A549 (cell line): Measurements from ENCODE around the gene WDR19. TPM values are rescaled to one million over a fixed set of nuclear protein-coding genes. Genes with fewer than 3 reads are reported as not detected.
"Not testable (repeated sequence)": the region's sequence is repeated elsewhere in the genome, so short reads cannot be mapped to it uniquely, and the experiment has no call there.

Experiments
- ATAC-seq, 2 experiments: fragments of 200-7000 bp in 1 of 2; fragments of >200 bp in 1 of 2; cut with Nextera tagmentation in 1 of 2; cut with Tn5 transposase in 1 of 2; 3 replicates each; pipeline versions ENCODE4 v1.8.0 to v1.9.1; 2018 to 2020; ENCODE audit warnings: mild to moderate bottlenecking in 1 of 2, moderate library complexity in 1 of 2
- CTCF ChIA-PET: fragments of 300-600 bp; sonication (Branson Sonifier 250); formaldehyde crosslinking; extraction: SDS; loops from one replicate; lab custom pipeline; 2021; ENCODE audit warnings: antibody characterized with exemption, inconsistent platforms; lab: Yijun Ruan, JAX
- POLR2A ChIA-PET: fragments of 350-600 bp; formaldehyde crosslinking; extraction: SDS; loops from one replicate; lab custom pipeline; 2021; ENCODE audit warnings: antibody characterized with exemption, inconsistent platforms; lab: Yijun Ruan, JAX
- DNase-seq, 2 experiments: peaks; one replicate each; pipeline versions ENCODE4 v3.0.0 to v3.0.0-alpha.2; 2011 to 2016; ENCODE audit warnings: low read depth in 1 of 2, low spot score in 1 of 2
- FAIRE-seq: peaks from 2 replicates; lab custom pipeline; 2011; peaks lifted over from hg19 to GRCh38; lab: Jason Lieb, UNC
- H3K27ac ChIP-seq, 2 experiments: fragments of >200 bp; sonication (Bioruptor Twin); formaldehyde crosslinking; 3 replicates each; pipeline ENCODE4 v1.5.1; 2016 to 2017
- H3K4me1 ChIP-seq: fragments of >200 bp; sonication (Bioruptor Twin); formaldehyde crosslinking; 3 replicates; pipeline ENCODE4 v1.6.1; 2016
- H3K4me2 ChIP-seq: fragments of >200 bp; sonication (Bioruptor Twin); formaldehyde crosslinking; 3 replicates; pipeline ENCODE4 v1.6.1; 2016
- H3K4me3 ChIP-seq: fragments of >200 bp; sonication (Bioruptor Twin); formaldehyde crosslinking; 3 replicates; pipeline ENCODE4 v1.5.1; 2016
- H3K9me3 ChIP-seq: fragments of >200 bp; sonication (Bioruptor Twin); formaldehyde crosslinking; 3 replicates; pipeline ENCODE4 v1.6.1; 2016
- BHLHE40 ChIP-seq: IDR thresholded peaks from 2 replicates; pipeline ENCODE4 v1.6.1; 2012; ENCODE audit warnings: low read depth, low read length, inconsistent platforms
- CEBPB ChIP-seq, 2 experiments: fragments of >200 bp in 1 of 2; sonication (Bioruptor Twin) in 1 of 2; formaldehyde crosslinking in 1 of 2; IDR thresholded peaks; 2 replicates each; pipeline ENCODE4 v1.6.1; 2012 to 2016
- CHD2 ChIP-seq: fragments of 150-350 bp; IDR thresholded peaks from 2 replicates; pipeline ENCODE4 v1.6.1; 2014; ENCODE audit warnings: low read length; ENCODE audit not compliant: partially characterized antibody
- EHF ChIP-seq: fragments of 250-450 bp; sonication (Bioruptor Pico); IDR thresholded peaks from 2 replicates; pipeline ENCODE4 v1.5.0; 2020; ENCODE audit warnings: mild to moderate bottlenecking
- EHMT2 ChIP-seq: fragments of 200-600 bp; sonication (generic); IDR thresholded peaks from 2 replicates; pipeline ENCODE4 v1.6.1; 2016; ENCODE audit warnings: antibody characterized with exemption, low read depth, mild to moderate bottlenecking, moderate library complexity
- EP300 ChIP-seq, 2 experiments: fragments of >200 bp; sonication (Bioruptor Twin); formaldehyde crosslinking; IDR thresholded peaks; 2 replicates in 1 of 2; 3 replicates in 1 of 2; pipeline ENCODE4 v1.6.1; 2016 to 2017
- ESRRA ChIP-seq: fragments of 150-350 bp; IDR thresholded peaks from 2 replicates; pipeline ENCODE4 v1.6.1; 2014; ENCODE audit warnings: mild to moderate bottlenecking, low read length, borderline replicate concordance
- FOSB ChIP-seq: fragments of 250-450 bp; sonication (Bioruptor Pico); IDR thresholded peaks from 2 replicates; pipeline ENCODE4 v1.5.0; 2020; ENCODE audit warnings: mild to moderate bottlenecking, moderate library complexity
- FOXS1 ChIP-seq: fragments of 250-450 bp; sonication (Bioruptor Pico); IDR thresholded peaks from 2 replicates; pipeline ENCODE4 v1.5.0; 2020; ENCODE audit warnings: mild to moderate bottlenecking, moderate library complexity
- HDAC2 ChIP-seq: fragments of 200-600 bp; sonication (generic); IDR thresholded peaks from 2 replicates; pipeline ENCODE4 v1.6.1; 2016
- HMGXB4 ChIP-seq: fragments of 250-450 bp; sonication (Bioruptor Pico); IDR thresholded peaks from 2 replicates; pipeline ENCODE4 v1.5.0; 2021; ENCODE audit warnings: mild to moderate bottlenecking, moderate library complexity, borderline replicate concordance
- HOXB13 ChIP-seq: fragments of 250-450 bp; sonication (Bioruptor Pico); IDR thresholded peaks from 2 replicates; pipeline ENCODE4 v1.5.0; 2020; ENCODE audit warnings: low read depth, mild to moderate bottlenecking, moderate library complexity
- JUN ChIP-seq, 2 experiments: fragments of >200 bp; sonication (Bioruptor Twin); formaldehyde crosslinking; IDR thresholded peaks; 2 replicates in 1 of 2; 3 replicates in 1 of 2; pipeline ENCODE4 v1.6.1; 2016 to 2017
- KDM1A ChIP-seq: fragments of 200-600 bp; sonication (generic); IDR thresholded peaks from 2 replicates; pipeline ENCODE4 v1.6.1; 2016; ENCODE audit warnings: low read depth, mild to moderate bottlenecking
- KDM5A ChIP-seq: fragments of 200-600 bp; sonication (generic); IDR thresholded peaks from 2 replicates; pipeline ENCODE4 v1.6.1; 2016; ENCODE audit warnings: antibody characterized with exemption, mild to moderate bottlenecking
- MAFK ChIP-seq: fragments of 450-650 bp; IDR thresholded peaks from 2 replicates; pipeline ENCODE4 v1.6.1; 2014; ENCODE audit not compliant: partially characterized antibody
- MYC ChIP-seq: IDR thresholded peaks from 2 replicates; pipeline ENCODE4 v1.6.1; 2012; ENCODE audit warnings: mild to moderate bottlenecking, inconsistent platforms, low read length, improper control_type of control experiment, borderline replicate concordance
- NPAS2 ChIP-seq: fragments of 250-450 bp; sonication (Bioruptor Pico); IDR thresholded peaks from 2 replicates; pipeline ENCODE4 v1.8.0; 2022; ENCODE audit warnings: mild to moderate bottlenecking, moderate library complexity, borderline replicate concordance
- NR3C1 ChIP-seq: fragments of >200 bp; sonication (Bioruptor Twin); formaldehyde crosslinking; IDR thresholded peaks from 3 replicates; pipeline ENCODE4 v1.6.1; 2017
- POLR2AphosphoS2 ChIP-seq: conservative IDR thresholded peaks from 2 replicates; pipeline ENCODE4 v1.6.1; 2012; ENCODE audit warnings: low read length, improper control_type of control experiment, inconsistent platforms
- RCOR1 ChIP-seq: fragments of 150-350 bp; IDR thresholded peaks from 2 replicates; pipeline ENCODE4 v1.6.1; 2014; ENCODE audit warnings: antibody characterized with exemption, low read length, low read depth
- SMC3 ChIP-seq: fragments of >200 bp; sonication (Bioruptor Twin); formaldehyde crosslinking; IDR thresholded peaks from 3 replicates; pipeline ENCODE4 v1.6.1; 2018; ENCODE audit warnings: inconsistent platforms
- TFCP2L1 ChIP-seq: fragments of 250-450 bp; sonication (Bioruptor Pico); IDR thresholded peaks from 2 replicates; pipeline ENCODE4 v1.5.0; 2021; ENCODE audit warnings: mild to moderate bottlenecking
- TP53 ChIP-seq: fragments of 250-450 bp; sonication (Bioruptor Pico); IDR thresholded peaks from 2 replicates; pipeline ENCODE4 v1.5.0; 2021; ENCODE audit warnings: mild to moderate bottlenecking, moderate library complexity
- WGBS: methylation state at CpG from one replicate; pipeline ENCODE4 v1.1.6; 2017; ENCODE audit errors: missing lambda C conversion rate; 5-methylcytosine and 5-hydroxymethylcytosine counted together
- polyA plus RNA-seq, 4 experiments: library from polyadenylated mRNA; depleted of rRNA in 3 of 4; stranded (reverse); fragments of >200 nt; fragmentation: RNase III in 1 of 4; extraction: RNeasy Plus Mini Kit Qiagen cat#74134 plus additional on column Dnase treatment in 1 of 4; gene quantifications; 2 replicates in 3 of 4; 3 replicates in 1 of 4; pipeline ENCODE4 v1.2.3, GENCODE V29; 2011 to 2017
- TF ChIP-seq, protein P1 (sequence below): fragments of >200 bp; sonication (Bioruptor Twin); formaldehyde crosslinking; IDR thresholded peaks from 3 replicates; pipeline ENCODE4 v1.6.1; 2016
- TF ChIP-seq, protein P2 (sequence below): fragments of 450-650 bp; IDR thresholded peaks from 2 replicates; pipeline ENCODE4 v1.6.1; 2014; ENCODE audit warnings: antibody characterized with exemption

WDR19 gene
- polyA plus RNA-seq, 2 of the 4 experiments (the other 2 are of a cell fraction), result 12.1 to 30.1 TPM

- WGBS, result 95% methylated on average over 4 of the region's 4 CpGs
- POLR2A ChIA-PET, result no interaction called here
- Histone ChIP-seq H3K9me3 (no peaks in the 10 kb centered on the region), H3K27ac (no peak overlapping the region), H3K4me2 (no peak overlapping the region), H3K4me1 (peaks cover 10% of the 10 kb centered on the region; the same call in 2 of the 3 replicates), H3K4me3 (no peak overlapping the region)
- TF ChIP-seq HOXB13 (no peak), KDM1A (no peak), EHMT2 (no peak), MAFK (no peak)
- TF ChIP-seq, protein P1, sequence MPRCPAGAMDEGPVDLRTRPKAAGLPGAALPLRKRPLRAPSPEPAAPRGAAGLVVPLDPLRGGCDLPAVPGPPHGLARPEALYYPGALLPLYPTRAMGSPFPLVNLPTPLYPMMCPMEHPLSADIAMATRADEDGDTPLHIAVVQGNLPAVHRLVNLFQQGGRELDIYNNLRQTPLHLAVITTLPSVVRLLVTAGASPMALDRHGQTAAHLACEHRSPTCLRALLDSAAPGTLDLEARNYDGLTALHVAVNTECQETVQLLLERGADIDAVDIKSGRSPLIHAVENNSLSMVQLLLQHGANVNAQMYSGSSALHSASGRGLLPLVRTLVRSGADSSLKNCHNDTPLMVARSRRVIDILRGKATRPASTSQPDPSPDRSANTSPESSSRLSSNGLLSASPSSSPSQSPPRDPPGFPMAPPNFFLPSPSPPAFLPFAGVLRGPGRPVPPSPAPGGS, result no peak
- TF ChIP-seq, protein P2, sequence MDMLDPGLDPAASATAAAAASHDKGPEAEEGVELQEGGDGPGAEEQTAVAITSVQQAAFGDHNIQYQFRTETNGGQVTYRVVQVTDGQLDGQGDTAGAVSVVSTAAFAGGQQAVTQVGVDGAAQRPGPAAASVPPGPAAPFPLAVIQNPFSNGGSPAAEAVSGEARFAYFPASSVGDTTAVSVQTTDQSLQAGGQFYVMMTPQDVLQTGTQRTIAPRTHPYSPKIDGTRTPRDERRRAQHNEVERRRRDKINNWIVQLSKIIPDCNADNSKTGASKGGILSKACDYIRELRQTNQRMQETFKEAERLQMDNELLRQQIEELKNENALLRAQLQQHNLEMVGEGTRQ, result no peak
- FAIRE-seq (no peak), ATAC-seq (no peak), DNase-seq (no peak)
- CTCF ChIA-PET, result interaction anchor here (0.7 kb wide), 1 partner anchor 27 kb away, joined by 3 read pairs; no protein-coding TSS in a partner anchor
Measured at GRCh38 chr4:39259571-39260330, 77.4 kb downstream of the WDR19 start.

DNA sequence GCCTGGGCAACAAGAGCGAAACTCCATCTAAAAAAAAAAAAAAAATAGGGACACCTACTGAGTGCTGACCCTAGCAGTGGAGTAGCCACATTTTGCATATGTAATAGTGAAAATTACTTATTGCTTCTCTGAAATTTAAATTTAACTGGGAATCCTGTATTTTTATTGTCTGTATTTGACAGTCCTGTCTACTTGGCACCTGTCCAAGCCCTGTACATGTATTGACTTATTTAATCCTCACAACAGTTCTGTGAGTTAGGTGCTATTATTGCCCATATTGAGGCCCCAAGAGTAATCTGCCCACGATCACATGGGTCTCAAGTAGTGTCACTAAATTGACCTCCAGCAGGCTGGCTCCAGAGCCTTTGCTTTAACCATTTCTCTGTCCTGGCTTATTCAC, 81.6 kb downstream of the WDR19 start:
- TF ChIP-seq KDM5A, result no peak
- TF ChIP-seq NPAS2 (CRISPR knock-in tag), result no peak
- TF ChIP-seq, protein P2, result no peak
- TF ChIP-seq KDM1A, result no peak
- TF ChIP-seq CEBPB (IDR thresholded peaks at IDR 0.05), result no peak
- TF ChIP-seq JUN (IDR thresholded peaks at IDR 0.05), result no peak
- TF ChIP-seq TP53, result no peak
- TF ChIP-seq MYC, result no peak
- no peak for TF ChIP-seq BHLHE40
- no peak for TF ChIP-seq FOSB (CRISPR knock-in tag)
- no peak for TF ChIP-seq HDAC2
- no peak for TF ChIP-seq NR3C1
- TF ChIP-seq SMC3, result no peak
- no peak for TF ChIP-seq ESRRA
- TF ChIP-seq EP300 (IDR thresholded peaks at IDR 0.05), result no peak
- TF ChIP-seq TFCP2L1 (CRISPR knock-in tag), result no peak
- H3K4me3 ChIP-seq, result no peak overlapping the region
- CTCF ChIA-PET, result no interaction called here
- no peak for DNase-seq
- H3K4me2 ChIP-seq, result no peak overlapping the region
- no peaks in the 10 kb centered on the region for H3K4me1 ChIP-seq
- FAIRE-seq, result no peak
- no peak overlapping the region for H3K27ac ChIP-seq
- ATAC-seq, result no peak
- POLR2A ChIA-PET, result no interaction called here
- WGBS, result 88% methylated on average over 2 of the region's 2 CpGs
- H3K9me3 ChIP-seq, result no peaks in the 10 kb centered on the region

DNA sequence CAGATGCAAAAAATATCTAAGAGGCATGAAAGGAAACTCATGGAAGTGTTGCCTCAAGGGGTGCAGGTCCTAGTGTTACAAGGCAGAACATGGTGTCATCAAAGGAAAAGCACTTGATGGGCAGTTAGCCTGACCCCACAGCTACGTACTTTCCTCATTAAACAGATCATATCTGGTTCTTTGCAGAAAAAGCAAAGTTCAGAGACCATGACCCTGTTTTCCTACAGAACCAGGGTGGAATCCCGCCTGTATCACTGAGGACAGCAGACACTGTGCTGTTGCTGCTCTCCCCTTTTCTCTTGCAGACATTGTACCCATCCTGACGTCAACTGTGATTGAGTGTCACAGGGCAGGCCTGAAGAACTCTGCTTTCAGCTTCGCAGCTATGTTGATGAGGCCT, 92.2 kb downstream of the WDR19 start:
- WGBS, result 94% methylated on average over 4 of the region's 4 CpGs
- no peaks in the 10 kb centered on the region for H3K4me1 ChIP-seq

DNA sequence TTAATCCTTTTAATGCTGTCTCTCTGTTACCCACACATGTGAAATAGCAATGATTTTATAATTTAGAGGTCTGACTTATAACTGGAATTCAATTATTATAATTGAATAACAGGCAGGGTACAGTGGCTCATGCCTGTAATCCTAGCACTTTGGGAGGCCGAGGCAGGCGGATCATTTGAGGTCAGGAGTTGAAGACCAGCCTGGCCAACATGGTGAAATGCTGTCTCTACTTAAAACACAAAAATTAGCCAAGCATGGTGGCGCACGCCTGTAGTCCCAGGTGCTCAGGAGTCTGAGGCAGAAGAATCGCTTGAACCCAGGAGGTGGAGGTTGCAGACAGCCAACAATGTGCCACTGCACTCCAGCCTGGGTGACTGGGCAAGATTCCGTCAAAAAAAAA, 95.3 kb downstream of the WDR19 start:
- ATAC-seq, H3K4me2 ChIP-seq, H3K9me3 ChIP-seq, H3K27ac ChIP-seq, DNase-seq, POLR2A ChIA-PET, H3K4me3 ChIP-seq, H3K4me1 ChIP-seq, FAIRE-seq, CTCF ChIA-PET: not testable (repeated sequence)
- 83% methylated on average over 6 of the region's 6 CpGs for WGBS

More for the DNA sequence above, 92.2 kb downstream of the WDR19 start:
- TF ChIP-seq RCOR1 (no peak), EHF (CRISPR knock-in tag) (no peak), HOXB13 (no peak), POLR2AphosphoS2 (no peak), FOXS1 (no peak), HMGXB4 (CRISPR knock-in tag) (no peak), NPAS2 (CRISPR knock-in tag) (no peak), KDM1A (no peak), NR3C1 (no peak), CHD2 (no peak)
- Histone ChIP-seq H3K4me3 (no peak overlapping the region), H3K9me3 (no peaks in the 10 kb centered on the region), H3K27ac (no peak overlapping the region), H3K4me2 (no peak overlapping the region)
- FAIRE-seq (no peak), ATAC-seq (no peak), DNase-seq (no peak)
- POLR2A ChIA-PET, result no interaction called here
- CTCF ChIA-PET, result no interaction called here
